NCI-H1694 (cell line): Measurements from ENCODE around the gene MYOM1.
"Not testable (repeated sequence)": the region's sequence is repeated elsewhere in the genome, so short reads cannot be mapped to it uniquely, and the experiment has no call there.

Experiments used
- DNase-seq: peaks from one replicate; lab custom pipeline; 2025; lab: John Stamatoyannopoulos, UW

MYOM1 gene

GRCh38 chr18:3081584-3081991, 138.2 kb downstream of the MYOM1 start:
- no peak for DNase-seq

DNA sequence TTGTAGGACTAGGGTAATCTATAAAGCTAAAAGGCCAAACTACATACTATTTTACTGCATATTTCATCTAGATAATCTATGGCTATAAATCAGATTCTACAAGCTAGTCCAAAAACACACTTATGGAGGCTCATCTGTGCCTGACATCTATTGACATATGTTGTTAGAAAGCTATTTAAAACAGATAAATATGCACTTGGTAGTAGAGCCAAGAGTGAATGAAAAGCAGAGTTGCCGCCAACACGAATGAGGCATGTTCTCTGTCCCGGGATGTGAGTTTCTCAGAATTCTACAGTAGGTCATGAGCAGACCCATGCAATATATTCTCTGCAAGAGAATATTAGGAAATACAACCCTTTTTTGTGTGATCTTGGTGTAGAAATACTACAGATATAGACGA, 140.1 kb downstream of the MYOM1 start:
- no peak for DNase-seq

DNA sequence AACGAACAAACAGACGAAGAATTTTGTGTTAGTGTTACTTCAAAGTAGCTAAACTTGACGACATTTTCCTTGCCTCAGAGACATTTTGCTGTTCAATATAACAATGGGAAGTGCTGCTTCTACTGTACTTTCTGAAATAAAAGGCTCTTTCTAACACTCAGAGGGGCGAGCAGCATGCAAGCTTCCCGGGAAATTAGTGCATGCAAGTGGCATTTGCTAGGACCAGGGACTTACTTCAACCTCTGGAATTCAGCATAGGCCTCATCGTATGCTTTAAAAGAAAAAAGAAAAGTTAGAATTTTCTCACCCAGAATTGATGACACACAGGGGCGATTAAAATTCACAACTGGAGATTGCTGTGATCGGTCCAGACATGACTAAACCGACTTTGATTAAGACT, 144.3 kb downstream of the MYOM1 start:
- DNase-seq: no peak

DNA sequence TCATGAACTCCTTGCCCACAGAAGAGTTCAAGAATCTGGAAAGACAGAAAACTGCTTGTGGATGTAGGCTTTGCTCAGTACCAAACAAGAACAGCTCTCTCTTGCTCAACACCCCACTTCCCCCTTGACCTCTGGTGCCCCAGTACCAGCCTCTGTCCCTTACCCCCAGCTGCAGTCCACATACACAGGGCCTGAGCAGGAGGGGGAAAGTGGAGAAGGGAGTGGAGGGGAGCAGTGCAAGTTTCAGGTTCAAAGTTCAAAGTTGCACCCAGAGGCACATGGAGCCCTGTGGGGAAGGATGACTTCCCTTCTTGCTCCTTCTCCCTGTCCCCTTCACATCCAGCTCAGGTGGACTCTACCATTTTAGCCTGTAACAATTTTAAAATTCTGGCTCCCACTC, 145.7 kb downstream of the MYOM1 start:
- no peak for DNase-seq

DNA sequence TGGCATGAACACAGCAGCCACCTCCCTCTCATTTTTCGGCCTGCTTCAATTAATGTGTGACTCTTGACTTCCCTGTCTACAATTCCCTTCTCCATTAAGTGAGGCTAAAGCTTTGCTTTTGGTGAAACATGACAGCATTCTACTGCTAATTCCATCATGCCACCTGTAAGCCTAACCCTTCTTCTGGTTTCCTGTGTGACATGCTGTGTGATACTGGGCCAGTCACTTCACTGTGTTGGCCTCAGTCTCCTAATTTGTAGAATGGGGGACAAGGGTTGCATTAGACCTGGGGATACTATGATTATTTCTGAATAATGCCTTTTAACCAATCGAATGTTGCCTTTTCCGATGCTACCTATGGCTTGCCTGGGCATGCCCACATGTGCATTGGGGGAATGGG, 146.4 kb downstream of the MYOM1 start:
- DNase-seq: not testable (repeated sequence)

DNA sequence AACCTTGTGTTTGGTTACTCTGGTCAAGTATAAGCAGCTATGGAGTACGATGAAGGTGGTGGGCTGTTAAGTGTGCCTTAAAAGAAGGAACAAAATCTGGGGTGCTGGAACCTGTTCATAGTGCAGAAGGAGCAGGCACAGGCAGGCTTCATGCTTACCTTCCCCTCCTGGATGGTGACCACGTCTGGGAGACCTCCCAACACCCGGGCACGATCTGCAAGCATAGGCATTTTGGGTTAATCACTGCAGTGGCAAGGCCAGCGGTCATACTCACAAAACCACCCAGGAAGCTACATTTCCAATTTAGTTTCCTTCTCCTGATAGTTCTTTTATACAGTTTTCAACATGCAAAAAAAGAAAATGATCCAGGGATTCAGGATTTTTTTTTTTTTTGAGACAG, 148.1 kb downstream of the MYOM1 start:
- no peak for DNase-seq

GRCh38 chr18:3069671-3070433, 149.9 kb downstream of the MYOM1 start:
- DNase-seq: no peak

GRCh38 chr18:3067722-3068121, 152.0 kb downstream of the MYOM1 start:
- DNase-seq: no peak

- no peak for DNase-seq
Observed at GRCh38 chr18:3067165-3067661, 152.6 kb downstream of the MYOM1 start.

DNA sequence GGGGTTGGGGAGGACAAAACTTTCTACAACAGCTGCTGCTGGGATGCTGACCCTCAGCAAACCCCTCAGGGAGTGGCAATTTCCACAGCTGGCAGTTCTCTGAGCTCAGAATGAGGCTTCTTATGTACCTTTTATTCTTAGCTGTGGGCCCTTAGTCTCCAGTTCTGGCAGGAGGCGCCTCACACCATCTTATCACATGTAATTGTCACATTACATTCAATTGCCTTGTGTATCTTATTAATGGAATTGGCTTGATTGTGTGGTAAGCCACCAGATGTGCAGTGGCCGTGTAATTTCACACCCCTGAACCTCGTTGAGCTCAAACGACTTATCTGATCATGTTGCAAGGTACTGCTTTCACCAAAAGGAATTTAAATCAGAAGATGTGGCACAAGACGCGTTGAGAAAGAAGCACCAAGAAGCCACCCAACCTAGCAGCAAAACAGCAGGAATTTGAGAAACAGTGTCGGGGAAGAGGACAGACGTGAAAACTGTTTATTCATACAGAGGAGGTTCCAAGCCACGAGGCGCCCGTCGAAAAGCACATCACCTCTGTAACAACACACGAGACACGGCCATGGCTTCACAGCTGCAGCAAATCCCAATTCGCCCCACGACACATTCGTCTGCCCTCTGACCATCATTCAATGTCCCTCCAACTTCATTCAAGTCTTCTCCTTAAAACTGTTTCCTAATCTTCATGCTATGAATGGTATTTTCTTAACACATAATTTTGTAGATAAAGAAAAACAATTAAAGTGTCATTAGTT, 153.2 kb downstream of the MYOM1 start:
- no peak for DNase-seq

- DNase-seq: not testable (repeated sequence)
Observed at GRCh38 chr18:3063766-3064165, 156.0 kb downstream of the MYOM1 start.

GRCh38 chr18:3062798-3063680, 156.7 kb downstream of the MYOM1 start:
- DNase-seq: peak; percentile 18

GRCh38 chr18:3061581-3062312, 158.0 kb downstream of the MYOM1 start:
- no peak for DNase-seq

GRCh38 chr18:3060667-3061580, 158.8 kb downstream of the MYOM1 start:
- DNase-seq: no peak

DNA sequence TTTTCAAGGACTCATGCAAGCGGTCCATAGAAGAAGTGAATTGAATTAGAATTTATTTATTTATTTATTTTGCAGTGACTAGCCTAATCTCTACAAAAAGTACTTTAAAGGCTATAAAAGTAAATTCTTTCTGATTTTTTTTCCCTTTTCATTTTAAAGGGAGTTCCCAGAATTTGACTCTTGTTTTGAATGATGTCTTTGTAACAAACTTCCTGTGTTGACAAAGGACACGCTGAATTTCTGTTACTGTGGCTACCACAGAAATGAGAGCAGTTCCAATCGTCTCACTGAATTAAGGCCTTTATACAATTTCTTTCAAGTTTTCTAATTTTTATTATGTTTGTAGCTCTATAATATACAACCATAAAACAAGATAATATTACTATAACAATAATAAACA, 160.5 kb downstream of the MYOM1 start:
- no peak for DNase-seq

DNA sequence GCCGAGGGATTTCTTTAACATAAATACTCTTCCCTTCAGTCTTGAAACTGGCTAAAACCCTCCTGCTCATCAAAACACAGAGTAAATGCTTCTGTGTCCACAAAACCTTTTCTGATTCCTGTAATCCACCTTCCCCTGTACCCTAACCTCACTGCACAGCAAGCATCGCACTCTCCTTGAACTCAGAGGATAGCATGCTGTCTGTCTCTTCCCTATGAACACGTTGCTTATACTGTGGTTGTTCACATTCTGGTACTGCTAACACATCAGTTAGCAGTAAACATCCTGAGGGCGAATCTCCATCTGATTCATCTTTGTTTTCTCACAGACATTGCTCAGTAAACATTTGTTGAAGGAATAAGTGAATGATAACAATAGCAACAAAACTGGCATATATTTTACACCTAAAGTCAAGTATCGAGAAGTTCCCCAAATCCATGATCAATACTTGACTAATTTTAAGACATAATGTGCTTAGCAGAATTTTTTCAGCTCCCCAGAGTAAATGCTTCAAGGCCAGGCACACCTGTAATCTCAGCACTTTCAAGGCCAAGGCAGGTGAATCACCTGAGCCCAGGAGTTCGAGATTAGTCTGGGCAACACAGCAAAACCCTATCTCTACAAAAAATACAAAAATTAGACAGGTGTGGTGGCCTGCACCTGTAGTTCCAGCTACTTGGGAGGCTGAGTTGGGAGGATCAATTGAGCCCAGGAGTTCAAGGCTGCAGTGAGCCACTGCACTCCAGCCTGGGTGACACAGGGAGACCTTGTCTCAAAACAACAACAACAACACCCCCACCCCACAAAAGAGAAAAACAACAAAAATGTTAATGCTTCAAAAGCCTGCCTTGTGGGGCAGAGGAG, 161.2 kb downstream of the MYOM1 start:
- no peak for DNase-seq

- no peak for DNase-seq
Observed at GRCh38 chr18:3057526-3057925, 162.2 kb downstream of the MYOM1 start.

DNA sequence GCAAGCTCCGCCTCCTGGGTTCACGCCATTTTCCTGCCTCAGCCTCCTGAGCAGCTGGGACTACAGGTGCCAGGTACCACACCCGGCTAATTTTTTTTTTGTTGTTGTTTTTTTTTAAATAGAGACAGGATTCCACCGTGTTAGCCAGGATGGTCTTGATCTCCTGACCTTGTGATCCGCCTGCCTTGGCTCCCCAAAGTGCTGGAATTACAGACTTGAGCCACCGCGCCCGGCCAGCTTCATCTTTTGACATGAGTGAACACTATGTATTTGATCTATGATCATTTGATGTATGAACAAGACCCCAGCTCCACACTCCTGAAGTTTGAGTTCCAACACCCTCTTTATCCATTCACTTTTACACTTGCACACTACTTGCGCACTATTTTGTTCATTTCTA, 163.5 kb downstream of the MYOM1 start:
- DNase-seq: no peak

GRCh38 chr18:3055816-3056215, 164.0 kb downstream of the MYOM1 start:
- DNase-seq: no peak
